Measurements from ENCODE around the gene TMEM179. TPM values are rescaled to one million over a fixed set of nuclear protein-coding genes. Genes with fewer than 3 reads are reported as not detected.
"Not testable (repeated sequence)": the region's sequence is repeated elsewhere in the genome, so short reads cannot be mapped to it uniquely, and the experiment has no call there.

The TMEM179 gene
- total and polyA plus RNA-seq, 2 of the 8 experiments (the other 6 are each of a cell fraction or from before 2014, with no cell fraction given), result 2.9 to 4.0 TPM

- H3K18ac ChIP-seq (ENCODE audit: extremely low read depth, low read length); H3K79me2 ChIP-seq (ENCODE audit: control insufficient read depth in 1 of 2, insufficient read depth in 2 of 2, low read length in 2 of 2); H4K20me1 ChIP-seq (replicated peaks in 1 of 2; ENCODE audit: control insufficient read depth in 1 of 2, insufficient read depth in 2 of 2, low read length in 2 of 2); DNase-seq (ENCODE audit: low read depth in 1 of 2, low spot score in 2 of 2); H3K27me3 ChIP-seq (replicated peaks in 1 of 4; ENCODE audit: control insufficient read depth in 3 of 4, extremely low read depth in 1 of 4, insufficient read depth in 3 of 4, low read length in 3 of 4); H2BK5ac ChIP-seq (ENCODE audit: low read depth, low read length); H2AFZ ChIP-seq (ENCODE audit: low read length); H2BK12ac ChIP-seq (ENCODE audit: low read depth, low read length); H2BK15ac ChIP-seq (ENCODE audit: low read length); H3K79me1 ChIP-seq (ENCODE audit: low read depth, low read length); H3K4me2 ChIP-seq (ENCODE audit: insufficient read depth in 1 of 2, low read depth in 2 of 2, low read length in 2 of 2); H4K8ac ChIP-seq (ENCODE audit: extremely low read depth, insufficient read depth, low read length); H3K14ac ChIP-seq (ENCODE audit: insufficient read length); H4K91ac ChIP-seq (replicated peaks; ENCODE audit: insufficient read length, low read length); H2BK20ac ChIP-seq (ENCODE audit: low read length); H4K5ac ChIP-seq (ENCODE audit: insufficient read length, low read depth, low read length); H3K4me1 ChIP-seq (replicated peaks in 1 of 4; ENCODE audit: control insufficient read depth in 3 of 4, insufficient read depth in 4 of 4, low read length in 3 of 4); POLR2A ChIA-PET (ENCODE audit: partially characterized antibody); H3K56ac ChIP-seq (replicated peaks; ENCODE audit: insufficient read length, low read depth, low read length); H2BK120ac ChIP-seq (replicated peaks; ENCODE audit: low read depth, low read length); FAIRE-seq; H3K4ac ChIP-seq (replicated peaks; ENCODE audit: insufficient read length, low read depth, low read length); H3K9ac ChIP-seq (replicated peaks in 1 of 4; ENCODE audit: extremely low read depth in 1 of 4, low read depth in 3 of 4, low read length in 3 of 4); H3K27ac ChIP-seq (ENCODE audit: low read depth, low read length); H3K23me2 ChIP-seq (ENCODE audit: low read depth, low read length); H2AK5ac ChIP-seq (ENCODE audit: low read depth, low read length); H3K36me3 ChIP-seq (ENCODE audit: control insufficient read depth in 2 of 4, insufficient read depth in 4 of 4, low read length in 3 of 4); H3K23ac ChIP-seq (ENCODE audit: insufficient read length); H3K4me3 ChIP-seq (ENCODE audit: extremely low read depth in 1 of 4, insufficient read depth in 2 of 4, low read depth in 3 of 4, low read length in 4 of 4); H3K9me3 ChIP-seq (ENCODE audit: insufficient read depth in 2 of 2, low read depth in 1 of 2, low read length in 1 of 2): not testable (repeated sequence)
- WGBS, 2 experiments (ENCODE audit: extremely low coverage in 1 of 2, insufficient coverage in 1 of 2, insufficient read length in 1 of 2, insufficient replicate concordance in 2 of 2, low coverage in 1 of 2, low lambda C conversion rate in 2 of 2, missing lambda C conversion rate in 1 of 2), result 97% methylated on average over 11 of the region's 39 CpGs; no CpG with 5 or more reads in 1 of the 2 experiments
- CTCF ChIA-PET (ENCODE audit: partially characterized antibody), result interaction anchor here (0.6 kb wide), 1 partner anchor 700 kb away, joined by 4 read pairs; no protein-coding TSS in a partner anchor
These were observed 32.4 kb upstream of the TMEM179 start for GRCh38 chr14:104636846-104637545.

Measured in H1 (cell line).